ENCODE results near the gene KCTD15. TPM values are rescaled to one million over a fixed set of nuclear protein-coding genes. Genes with fewer than 3 reads are reported as not detected.

Gene KCTD15
- total RNA-seq = 30.8 and 36.9 TPM in 2 replicates

GRCh38 chr19:33796164-33796875, at the start of gene KCTD15:
KCTD15 (plus strand) TSS chr19:33796870; CDS start chr19:33800455, 3,585 bp downstream.

Other genes with a start within 250 kb of the KCTD15 start
- gene CHST8, start 174.9 kb upstream of the KCTD15 start, total RNA-seq = 0.06 TPM in 1 of 2 replicates, not detected in the other